Breast epithelium (tissue), 3 donors: ENCODE data around the gene CCDC57.

Experiments used
- POLR2A ChIP-seq: fragments of 450-650 bp; IDR thresholded peaks from one replicate; pipeline ENCODE4 v1.6.1; 2016; ENCODE audit warnings: antibody characterized with exemption, mild to moderate bottlenecking, moderate library complexity
- POLR2AphosphoS5 ChIP-seq, 3 donors: sonication (generic); formaldehyde crosslinking; IDR thresholded peaks; one replicate each; pipeline ENCODE4 v1.6.1; 2017; ENCODE audit warnings: antibody characterized with exemption in 3 of 3
- TF ChIP-seq, protein P1 (sequence below), 3 donors: fragments of 450-650 bp; IDR thresholded peaks; one replicate each; pipeline ENCODE4 v1.5.1; 2016 to 2017; ENCODE audit warnings: antibody characterized with exemption in 3 of 3, mild to moderate bottlenecking in 3 of 3, moderate library complexity in 3 of 3

DNA sequence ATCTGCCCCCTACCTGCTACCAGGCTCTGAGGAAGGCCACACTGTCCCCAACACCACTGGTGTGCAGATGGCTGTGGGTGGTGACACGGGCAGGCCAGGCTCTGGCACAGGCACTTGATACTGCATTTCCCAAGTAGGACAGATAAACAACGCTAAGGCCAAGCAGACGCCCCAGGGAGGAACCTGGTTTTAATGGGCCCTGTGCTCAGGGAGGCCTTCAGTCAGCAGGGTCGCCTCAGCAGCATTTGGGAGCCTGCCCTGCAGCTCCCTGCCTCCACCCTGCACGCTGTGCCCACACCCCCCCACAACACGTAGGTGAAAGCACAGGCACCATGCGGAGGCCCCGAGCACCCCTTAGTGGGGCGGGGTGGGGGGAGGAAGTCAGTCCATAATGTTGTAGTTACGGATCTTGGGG is 111.3 kb downstream of the CCDC57 start:
- TF ChIP-seq POLR2A (no peak), POLR2AphosphoS5 (IDR thresholded peaks at IDR 0.05) (no peak)
- TF ChIP-seq, protein P1, sequence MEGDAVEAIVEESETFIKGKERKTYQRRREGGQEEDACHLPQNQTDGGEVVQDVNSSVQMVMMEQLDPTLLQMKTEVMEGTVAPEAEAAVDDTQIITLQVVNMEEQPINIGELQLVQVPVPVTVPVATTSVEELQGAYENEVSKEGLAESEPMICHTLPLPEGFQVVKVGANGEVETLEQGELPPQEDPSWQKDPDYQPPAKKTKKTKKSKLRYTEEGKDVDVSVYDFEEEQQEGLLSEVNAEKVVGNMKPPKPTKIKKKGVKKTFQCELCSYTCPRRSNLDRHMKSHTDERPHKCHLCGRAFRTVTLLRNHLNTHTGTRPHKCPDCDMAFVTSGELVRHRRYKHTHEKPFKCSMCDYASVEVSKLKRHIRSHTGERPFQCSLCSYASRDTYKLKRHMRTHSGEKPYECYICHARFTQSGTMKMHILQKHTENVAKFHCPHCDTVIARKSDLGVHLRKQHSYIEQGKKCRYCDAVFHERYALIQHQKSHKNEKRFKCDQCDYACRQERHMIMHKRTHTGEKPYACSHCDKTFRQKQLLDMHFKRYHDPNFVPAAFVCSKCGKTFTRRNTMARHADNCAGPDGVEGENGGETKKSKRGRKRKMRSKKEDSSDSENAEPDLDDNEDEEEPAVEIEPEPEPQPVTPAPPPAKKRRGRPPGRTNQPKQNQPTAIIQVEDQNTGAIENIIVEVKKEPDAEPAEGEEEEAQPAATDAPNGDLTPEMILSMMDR (IDR thresholded peaks at IDR 0.05), result no peak
